AG04449 (cell line): ENCODE results near the gene TSBP1.

Experiments
- CTCF ChIA-PET: fragments of 350-600 bp; formaldehyde crosslinking; extraction: SDS; loops from one replicate; lab custom pipeline; 2021; ENCODE audit warnings: antibody characterized with exemption; lab: Yijun Ruan, JAX
- POLR2A ChIA-PET: fragments of 400-600, 350-600 bp; formaldehyde crosslinking; extraction: SDS; loops from one replicate; lab custom pipeline; 2020; ENCODE audit warnings: antibody characterized with exemption, inconsistent platforms; lab: Yijun Ruan, JAX
- DNase-seq: peaks from one replicate; pipeline ENCODE4 v3.0.0-alpha.2; 2010; ENCODE audit warnings: low read depth, low spot score
- H3K4me3 ChIP-seq: 2 replicates; pipeline ENCODE4 v1.5.1; 2011; ENCODE audit warnings: low read depth, mild to moderate bottlenecking, control low read depth, low read length
- TF ChIP-seq, protein P1 (sequence below): IDR thresholded peaks from one replicate; pipeline ENCODE4 v1.5.1; 2011; ENCODE audit warnings: mild to moderate bottlenecking, moderate library complexity, low read length, control low read depth, inconsistent platforms; ENCODE audit not compliant: insufficient read depth; ENCODE audit errors: missing control alignments

TSBP1 gene

DNA sequence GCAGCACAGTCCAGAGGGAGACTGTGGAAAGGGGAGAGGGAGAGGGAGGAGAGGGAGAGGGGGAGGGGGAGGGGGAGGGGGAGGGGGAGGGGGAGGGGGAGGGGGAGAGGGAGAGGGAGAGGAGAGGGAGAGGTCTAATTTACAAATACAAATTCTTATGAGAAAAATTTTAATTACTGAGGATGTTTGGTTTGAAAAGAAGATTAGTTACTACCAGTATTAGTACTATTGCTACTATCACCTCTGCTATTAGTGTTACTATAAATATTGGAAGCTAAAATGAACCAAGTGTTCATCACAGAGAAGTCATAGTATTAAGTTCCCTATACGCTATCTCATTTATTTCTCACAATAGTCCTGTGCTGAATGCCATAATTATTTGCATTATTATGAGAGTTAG lies 14.3 kb upstream of the TSBP1 start:
- POLR2A ChIA-PET = no interaction called here

DNA sequence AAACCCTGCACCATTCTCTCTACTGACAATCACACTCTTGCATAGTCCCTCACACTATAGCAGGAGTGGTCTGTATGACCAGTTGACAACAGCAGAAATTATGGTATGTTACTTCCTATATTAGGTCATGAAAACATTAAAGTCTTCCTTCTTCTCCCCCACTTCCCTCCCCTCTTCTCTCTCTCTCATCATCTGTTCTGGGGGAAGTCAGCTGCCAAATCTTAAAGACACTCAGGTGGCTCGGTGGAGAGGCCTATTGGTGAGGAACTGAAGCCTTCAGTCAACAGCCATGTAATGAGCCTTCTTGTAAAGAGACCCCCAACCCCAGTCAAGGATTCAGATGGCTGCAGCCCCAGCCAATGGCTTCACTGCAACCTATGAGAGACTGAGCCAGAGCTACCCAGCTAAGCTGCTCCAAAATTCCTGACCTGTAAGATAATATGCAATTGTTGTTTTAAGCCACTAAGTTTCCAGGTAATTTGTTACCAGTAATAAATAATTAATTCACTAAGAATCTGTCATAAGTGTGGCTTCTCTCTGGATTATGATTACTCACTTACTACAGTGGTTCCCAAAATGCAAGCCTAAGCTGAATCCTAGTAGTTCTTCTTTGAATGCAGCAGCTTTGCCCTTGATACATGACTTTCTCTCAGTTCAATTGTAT lies 11.2 kb upstream of the TSBP1 start:
- TF ChIP-seq, protein P1, sequence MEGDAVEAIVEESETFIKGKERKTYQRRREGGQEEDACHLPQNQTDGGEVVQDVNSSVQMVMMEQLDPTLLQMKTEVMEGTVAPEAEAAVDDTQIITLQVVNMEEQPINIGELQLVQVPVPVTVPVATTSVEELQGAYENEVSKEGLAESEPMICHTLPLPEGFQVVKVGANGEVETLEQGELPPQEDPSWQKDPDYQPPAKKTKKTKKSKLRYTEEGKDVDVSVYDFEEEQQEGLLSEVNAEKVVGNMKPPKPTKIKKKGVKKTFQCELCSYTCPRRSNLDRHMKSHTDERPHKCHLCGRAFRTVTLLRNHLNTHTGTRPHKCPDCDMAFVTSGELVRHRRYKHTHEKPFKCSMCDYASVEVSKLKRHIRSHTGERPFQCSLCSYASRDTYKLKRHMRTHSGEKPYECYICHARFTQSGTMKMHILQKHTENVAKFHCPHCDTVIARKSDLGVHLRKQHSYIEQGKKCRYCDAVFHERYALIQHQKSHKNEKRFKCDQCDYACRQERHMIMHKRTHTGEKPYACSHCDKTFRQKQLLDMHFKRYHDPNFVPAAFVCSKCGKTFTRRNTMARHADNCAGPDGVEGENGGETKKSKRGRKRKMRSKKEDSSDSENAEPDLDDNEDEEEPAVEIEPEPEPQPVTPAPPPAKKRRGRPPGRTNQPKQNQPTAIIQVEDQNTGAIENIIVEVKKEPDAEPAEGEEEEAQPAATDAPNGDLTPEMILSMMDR = no peak
- POLR2A ChIA-PET = no interaction called here
- no peak overlapping the region for H3K4me3 ChIP-seq
- DNase-seq = no peak
- CTCF ChIA-PET = interaction anchor here (0.6 to 2.3 kb wide), 2 partner anchors 31 kb away, joined by 3 to 14 read pairs; no protein-coding TSS in a partner anchor

More for the DNA sequence above, 14.3 kb upstream of the TSBP1 start:
- H3K4me3 ChIP-seq = no peak overlapping the region
- TF ChIP-seq, protein P1 = no peak
- CTCF ChIA-PET = interaction anchor here (1.0 kb wide), 1 partner anchor 28 kb away, joined by 3 read pairs; no protein-coding TSS in a partner anchor
- no peak for DNase-seq

GRCh38 chr6:32379545-32379944 lies 7.8 kb upstream of the TSBP1 start:
- TF ChIP-seq, protein P1 = no peak
- no peak for DNase-seq
- ChIA-PET POLR2A (no interaction called here), CTCF (interaction anchor here (1.3 kb wide), 1 partner anchor 34 kb away, joined by 4 read pairs; no protein-coding TSS in a partner anchor)
- no peak overlapping the region for H3K4me3 ChIP-seq

DNA sequence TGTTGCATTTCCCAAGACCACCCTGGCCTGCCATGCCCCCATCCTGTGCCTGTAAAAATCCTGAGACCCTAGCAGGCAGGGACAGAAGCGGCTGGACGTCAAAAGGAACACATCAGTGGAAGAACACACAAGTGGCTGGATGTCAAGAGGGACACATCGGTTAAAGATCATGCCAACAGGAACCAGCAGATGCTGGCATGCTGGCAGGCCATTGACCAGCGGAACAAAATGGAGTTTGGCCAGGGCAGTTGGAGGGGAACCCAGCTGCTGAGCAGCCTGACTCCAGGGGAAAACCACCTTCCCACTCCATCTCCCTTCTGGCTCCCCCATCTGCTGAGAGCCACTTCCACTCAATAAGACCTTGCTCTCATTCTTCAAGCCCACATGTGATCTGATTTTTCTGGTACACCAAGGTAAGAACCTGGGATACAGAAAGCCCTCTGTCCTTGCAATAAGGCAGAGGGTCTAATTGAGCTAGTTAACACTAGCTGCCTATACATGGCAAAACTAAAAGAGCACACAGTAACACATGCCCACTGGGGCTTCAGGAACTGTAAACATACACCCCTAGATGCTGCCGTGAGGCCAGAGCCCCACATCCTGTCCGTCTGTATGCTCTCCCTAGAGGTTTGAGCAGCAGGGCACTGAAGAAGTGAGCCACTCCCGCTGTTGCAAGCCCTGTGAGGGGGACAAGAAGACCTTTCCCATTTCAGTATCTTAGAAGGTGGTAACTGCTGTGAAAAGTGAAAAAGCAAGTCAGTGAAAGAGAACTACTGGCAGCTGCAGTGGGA lies 4.2 kb upstream of the TSBP1 start:
- DNase-seq = no peak
- no peak overlapping the region for H3K4me3 ChIP-seq
- POLR2A ChIA-PET = no interaction called here
- TF ChIP-seq, protein P1 = no peak
- CTCF ChIA-PET = no interaction called here

GRCh38 chr6:32371229-32371628 lies 474 bp downstream of the TSBP1 start:
- TF ChIP-seq, protein P1 = no peak
- POLR2A ChIA-PET = interaction anchor here (0.6 kb wide), 1 partner anchor 15 kb away, joined by 3 read pairs; no protein-coding TSS in a partner anchor
- no peak overlapping the region for H3K4me3 ChIP-seq
- CTCF ChIA-PET = no interaction called here
- no peak for DNase-seq

DNA sequence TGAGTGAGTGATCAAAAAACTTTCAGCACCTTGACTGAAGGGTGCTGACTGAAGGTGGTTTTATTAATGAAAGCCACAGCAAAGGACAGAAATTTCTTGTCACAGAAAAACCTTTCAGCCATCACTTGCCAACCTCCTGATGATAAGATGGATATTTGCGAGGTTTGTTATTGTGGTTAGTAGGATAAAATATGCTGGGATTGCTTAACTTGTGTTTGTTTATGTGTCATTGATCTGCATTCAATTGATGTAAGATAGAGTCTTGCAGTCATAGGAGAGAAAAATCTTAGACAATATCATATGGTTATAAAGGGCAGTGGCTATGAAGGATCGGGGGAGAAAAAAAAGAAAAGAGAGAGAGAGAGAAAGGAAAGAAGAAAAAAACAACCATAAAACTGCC lies 1.2 kb downstream of the TSBP1 start:
- ChIA-PET POLR2A (interaction anchor here (0.6 kb wide), 1 partner anchor 14 kb away, joined by 3 read pairs; no protein-coding TSS in a partner anchor), CTCF (interaction anchor here (1.5 kb wide), 1 partner anchor 23 kb away, joined by 3 read pairs; no protein-coding TSS in a partner anchor)

More for the DNA sequence above, 1.2 kb downstream of the TSBP1 start:
- TF ChIP-seq, protein P1 = no peak
- no peak for DNase-seq
- no peak overlapping the region for H3K4me3 ChIP-seq
